Panc1 (cell line): ENCODE data around the gene UPF2. TPM values are rescaled to one million over a fixed set of nuclear protein-coding genes. Genes with fewer than 3 reads are reported as not detected.

ENCODE experiments used
- ATAC-seq: fragments of 200-7000 bp; cut with Tn5 transposase; 2 replicates; pipeline ENCODE4 v1.9.1; 2020; ENCODE audit warnings: mild to moderate bottlenecking, moderate library complexity
- BruUV-seq: library from RNA; stranded (reverse); fragments of 400-500 nt; replicated peaks from 2 replicates; lab custom pipeline; 2021; lab: Mats Ljungman, UMichigan
- CTCF ChIA-PET: fragments of 300-600 bp; sonication (Branson Sonifier 250); formaldehyde crosslinking; loops from one replicate; lab custom pipeline; 2022; ENCODE audit warnings: antibody characterized with exemption; lab: Charles Lee
- POLR2A ChIA-PET: fragments of 300-600 bp; sonication (Branson Sonifier 250); formaldehyde crosslinking; loops from one replicate; lab custom pipeline; 2022; ENCODE audit warnings: antibody characterized with exemption; lab: Charles Lee
- DNase-seq: peaks from one replicate; pipeline ENCODE4 v3.0.0-alpha.2; 2010; ENCODE audit warnings: low read depth, low spot score
- H3K27ac ChIP-seq: 2 replicates; pipeline ENCODE4 v1.5.1; 2011; ENCODE audit warnings: mild to moderate bottlenecking, low read length, inconsistent platforms
- H3K27me3 ChIP-seq: fragments of 200-500 bp; sonication (Bioruptor generic); 2 replicates; pipeline ENCODE4 v1.6.0; 2014; ENCODE audit warnings: low read length, inconsistent platforms; ENCODE audit not compliant: control insufficient read depth, insufficient read depth
- H3K36me3 ChIP-seq: fragments of 200-500 bp; sonication (Bioruptor generic); 2 replicates; pipeline ENCODE4 v1.5.1; 2014; ENCODE audit warnings: inconsistent platforms, mild to moderate bottlenecking, low read length, moderate library complexity; ENCODE audit not compliant: control insufficient read depth, insufficient read depth
- H3K4me1 ChIP-seq: 2 replicates; pipeline ENCODE4 v1.5.1; 2011; ENCODE audit warnings: inconsistent platforms, mild to moderate bottlenecking, low read length, moderate library complexity; ENCODE audit not compliant: control insufficient read depth, insufficient read depth
- H3K4me3 ChIP-seq, 2 experiments: 2 replicates each; pipeline ENCODE4 v1.5.1; 2011 to 2012; ENCODE audit warnings: low read depth in 2 of 2, low read length in 2 of 2, mild to moderate bottlenecking in 2 of 2, inconsistent platforms in 1 of 2, moderate library complexity in 1 of 2
- H3K9me3 ChIP-seq: fragments of 200-500 bp; sonication (Bioruptor generic); 2 replicates; pipeline ENCODE4 v1.5.1; 2014; ENCODE audit warnings: low read depth, mild to moderate bottlenecking, inconsistent platforms, low read length, moderate library complexity; ENCODE audit not compliant: control insufficient read depth, insufficient read depth
- POLR2AphosphoS5 ChIP-seq: IDR thresholded peaks from 2 replicates; pipeline ENCODE4 v1.6.1; 2012; ENCODE audit warnings: mild to moderate bottlenecking, low read depth, low read length, moderate library complexity
- SIN3A ChIP-seq: IDR thresholded peaks from 2 replicates; pipeline ENCODE4 v1.6.1; 2012; ENCODE audit warnings: low read depth, mild to moderate bottlenecking, low read length, moderate library complexity, borderline replicate concordance; ENCODE audit not compliant: insufficient read depth
- TCF7L2 ChIP-seq: IDR thresholded peaks from 2 replicates; pipeline ENCODE4 v1.6.1; 2011; ENCODE audit warnings: mild to moderate bottlenecking, low read depth, low read length, inconsistent platforms
- in situ Hi-C: cut with HindIII; loops from 2 replicates; pipeline ENCODE4 v1.10.0; 2016; ENCODE audit warnings: low sequenced_read_pairs, low pct_unique_long_range_greater_than_20kb
- intact Hi-C: fragments of 100-400 bp; cut with micrococcal nuclease; formaldehyde crosslinking; loops from one replicate; pipeline ENCODE4 v1.10.0; 2022; ENCODE audit not compliant: unreplicated experiment
- total RNA-seq: library from RNA; stranded (reverse); gene quantifications from one replicate; pipeline ENCODE4 v1.2.1, GENCODE V29; 2021; ENCODE audit not compliant: unreplicated experiment
- TF ChIP-seq, protein P1 (sequence below), 2 experiments: IDR thresholded peaks; 2 replicates each; pipeline ENCODE4 v1.6.1; 2011 to 2012; ENCODE audit warnings: low read depth in 2 of 2, control low read depth in 1 of 2, low read length in 1 of 2, mild to moderate bottlenecking in 1 of 2, moderate library complexity in 1 of 2; ENCODE audit not compliant: insufficient read depth in 1 of 2
- TF ChIP-seq, protein P2 (sequence below): fragments of 450-650 bp; IDR thresholded peaks from 2 replicates; pipeline ENCODE4 v1.5.1; 2017; ENCODE audit warnings: mild to moderate bottlenecking

UPF2 gene
- total RNA-seq, 1 experiment from 2014 or later, result 19.1 TPM

- Histone ChIP-seq H3K9me3 (no peaks in the 10 kb centered on the region), H3K4me3 (no peak overlapping the region), H3K27me3 (no peaks in the 10 kb centered on the region), H3K27ac (no peak overlapping the region), H3K4me1 (no peaks in the 10 kb centered on the region), H3K36me3 (no peaks in the 10 kb centered on the region)
- no TSS peak for BruUV-seq
- DNase-seq (no peak), ATAC-seq (no peak)
- intact Hi-C loops, result no loop called here
- CTCF ChIA-PET, result no interaction called here
- in situ Hi-C loops, result no loop called here
- POLR2A ChIA-PET, result no interaction called here
- no peak for TF ChIP-seq POLR2AphosphoS5
- no peak for TF ChIP-seq TCF7L2
- TF ChIP-seq, protein P1, sequence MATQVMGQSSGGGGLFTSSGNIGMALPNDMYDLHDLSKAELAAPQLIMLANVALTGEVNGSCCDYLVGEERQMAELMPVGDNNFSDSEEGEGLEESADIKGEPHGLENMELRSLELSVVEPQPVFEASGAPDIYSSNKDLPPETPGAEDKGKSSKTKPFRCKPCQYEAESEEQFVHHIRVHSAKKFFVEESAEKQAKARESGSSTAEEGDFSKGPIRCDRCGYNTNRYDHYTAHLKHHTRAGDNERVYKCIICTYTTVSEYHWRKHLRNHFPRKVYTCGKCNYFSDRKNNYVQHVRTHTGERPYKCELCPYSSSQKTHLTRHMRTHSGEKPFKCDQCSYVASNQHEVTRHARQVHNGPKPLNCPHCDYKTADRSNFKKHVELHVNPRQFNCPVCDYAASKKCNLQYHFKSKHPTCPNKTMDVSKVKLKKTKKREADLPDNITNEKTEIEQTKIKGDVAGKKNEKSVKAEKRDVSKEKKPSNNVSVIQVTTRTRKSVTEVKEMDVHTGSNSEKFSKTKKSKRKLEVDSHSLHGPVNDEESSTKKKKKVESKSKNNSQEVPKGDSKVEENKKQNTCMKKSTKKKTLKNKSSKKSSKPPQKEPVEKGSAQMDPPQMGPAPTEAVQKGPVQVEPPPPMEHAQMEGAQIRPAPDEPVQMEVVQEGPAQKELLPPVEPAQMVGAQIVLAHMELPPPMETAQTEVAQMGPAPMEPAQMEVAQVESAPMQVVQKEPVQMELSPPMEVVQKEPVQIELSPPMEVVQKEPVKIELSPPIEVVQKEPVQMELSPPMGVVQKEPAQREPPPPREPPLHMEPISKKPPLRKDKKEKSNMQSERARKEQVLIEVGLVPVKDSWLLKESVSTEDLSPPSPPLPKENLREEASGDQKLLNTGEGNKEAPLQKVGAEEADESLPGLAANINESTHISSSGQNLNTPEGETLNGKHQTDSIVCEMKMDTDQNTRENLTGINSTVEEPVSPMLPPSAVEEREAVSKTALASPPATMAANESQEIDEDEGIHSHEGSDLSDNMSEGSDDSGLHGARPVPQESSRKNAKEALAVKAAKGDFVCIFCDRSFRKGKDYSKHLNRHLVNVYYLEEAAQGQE (IDR thresholded peaks at IDR 0.05; ENCODE audit: insufficient read depth in 1 of 2, low read depth in 2 of 2, low read length in 1 of 2), result no peak
- TF ChIP-seq, protein P2, sequence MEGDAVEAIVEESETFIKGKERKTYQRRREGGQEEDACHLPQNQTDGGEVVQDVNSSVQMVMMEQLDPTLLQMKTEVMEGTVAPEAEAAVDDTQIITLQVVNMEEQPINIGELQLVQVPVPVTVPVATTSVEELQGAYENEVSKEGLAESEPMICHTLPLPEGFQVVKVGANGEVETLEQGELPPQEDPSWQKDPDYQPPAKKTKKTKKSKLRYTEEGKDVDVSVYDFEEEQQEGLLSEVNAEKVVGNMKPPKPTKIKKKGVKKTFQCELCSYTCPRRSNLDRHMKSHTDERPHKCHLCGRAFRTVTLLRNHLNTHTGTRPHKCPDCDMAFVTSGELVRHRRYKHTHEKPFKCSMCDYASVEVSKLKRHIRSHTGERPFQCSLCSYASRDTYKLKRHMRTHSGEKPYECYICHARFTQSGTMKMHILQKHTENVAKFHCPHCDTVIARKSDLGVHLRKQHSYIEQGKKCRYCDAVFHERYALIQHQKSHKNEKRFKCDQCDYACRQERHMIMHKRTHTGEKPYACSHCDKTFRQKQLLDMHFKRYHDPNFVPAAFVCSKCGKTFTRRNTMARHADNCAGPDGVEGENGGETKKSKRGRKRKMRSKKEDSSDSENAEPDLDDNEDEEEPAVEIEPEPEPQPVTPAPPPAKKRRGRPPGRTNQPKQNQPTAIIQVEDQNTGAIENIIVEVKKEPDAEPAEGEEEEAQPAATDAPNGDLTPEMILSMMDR, result no peak
- no peak for TF ChIP-seq SIN3A
Observed at GRCh38 chr10:11908991-11909390, 133.6 kb downstream of the UPF2 start.

DNA sequence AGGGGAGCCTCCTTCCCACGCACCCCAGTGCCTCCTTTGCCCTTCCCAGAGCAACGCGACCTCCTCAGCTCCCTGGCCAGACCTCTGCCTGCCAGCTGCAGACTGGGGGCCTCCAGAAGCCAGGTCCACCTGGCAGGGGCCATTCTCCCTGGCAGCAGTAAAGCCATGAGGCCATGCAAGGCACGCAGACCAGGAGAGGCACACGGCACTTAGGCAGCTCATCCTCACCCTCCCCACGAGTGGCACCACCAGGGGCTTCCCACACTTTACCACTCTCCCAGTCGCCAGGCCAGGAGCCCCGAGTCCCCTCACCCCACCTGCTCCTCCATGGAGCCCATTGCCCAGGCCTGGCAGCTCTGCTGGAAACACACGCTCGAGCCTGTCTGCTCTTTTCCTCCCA lies 134.1 kb downstream of the UPF2 start:
- H3K4me3 ChIP-seq, result no peak overlapping the region
- H3K27me3 ChIP-seq, result no peaks in the 10 kb centered on the region
- in situ Hi-C loops, result no loop called here
- no peaks in the 10 kb centered on the region for H3K36me3 ChIP-seq
- ATAC-seq, result no peak
- intact Hi-C loops, result no loop called here
- H3K4me1 ChIP-seq, result no peaks in the 10 kb centered on the region
- no peak for TF ChIP-seq POLR2AphosphoS5
- no peak for TF ChIP-seq SIN3A
- no peak for TF ChIP-seq TCF7L2
- TF ChIP-seq, protein P2, result no peak
- TF ChIP-seq, protein P1 (IDR thresholded peaks at IDR 0.05; ENCODE audit: insufficient read depth in 1 of 2, low read depth in 2 of 2, low read length in 1 of 2), result no peak
- no peak for DNase-seq
- H3K9me3 ChIP-seq, result no peaks in the 10 kb centered on the region
- BruUV-seq, result no TSS peak
- POLR2A ChIA-PET, result no interaction called here
- CTCF ChIA-PET, result no interaction called here
- H3K27ac ChIP-seq, result no peak overlapping the region
